GM18505 (cell line): ENCODE measurements around the gene MFAP3.
"Not testable (repeated sequence)": the region's sequence is repeated elsewhere in the genome, so short reads cannot be mapped to it uniquely, and the experiment has no call there.

Source experiments
- ATAC-seq: cut with Tn5 transposase; IDR thresholded peaks from one replicate; pipeline ENCODE4 v1.9.1; 2021; ENCODE audit not compliant: unreplicated experiment
- POLR2A ChIP-seq: IDR thresholded peaks from 4 replicates; pipeline ENCODE4 v1.6.1; 2011; ENCODE audit warnings: borderline replicate concordance; ENCODE audit not compliant: insufficient read depth, insufficient read length; ENCODE audit errors: extremely low read depth

MFAP3 gene

DNA sequence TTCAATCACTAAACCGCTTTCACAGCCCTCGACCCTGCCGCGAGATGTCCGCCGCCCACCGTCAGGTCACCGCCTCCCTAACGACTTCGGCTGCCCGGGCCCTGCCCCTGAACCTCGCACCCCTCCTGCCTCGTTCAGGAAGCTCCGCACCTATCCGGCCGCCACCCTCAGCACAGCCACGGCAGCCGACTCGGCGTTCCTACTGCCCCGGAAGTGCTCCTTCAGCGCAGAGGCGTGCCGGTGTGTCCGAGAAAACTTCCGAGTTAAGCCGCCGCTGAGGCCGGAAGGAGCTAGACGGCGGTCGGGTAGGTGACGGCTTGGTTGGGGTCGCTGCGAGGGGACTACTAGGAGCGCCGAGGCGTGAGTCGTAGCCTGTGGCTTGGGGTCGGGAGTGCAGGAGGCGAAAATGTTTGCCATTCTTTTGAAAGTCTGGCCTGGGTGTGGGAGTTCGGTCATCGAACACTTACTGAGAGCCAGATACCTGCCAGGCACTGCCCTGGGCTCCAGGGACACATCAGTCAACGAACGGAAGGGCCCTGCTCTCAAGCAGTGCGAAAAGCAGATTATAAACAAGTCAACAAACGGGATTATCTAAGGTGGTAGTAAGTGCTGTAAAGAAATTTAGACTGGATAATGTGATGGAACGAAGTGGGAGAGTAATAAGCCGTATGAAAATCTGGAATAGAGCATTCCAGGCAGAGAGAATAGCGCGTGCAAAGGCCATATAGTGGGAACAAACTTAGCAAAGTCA is at the start of gene MFAP3, which contains the start of gene FAM114A2:
MFAP3 (plus strand) TSS at position 261 of the 751 bp plus-strand sequence. CDS start 10,756 bp downstream, outside the sequence.
FAM114A2 (minus strand) TSS at position 204 of the 751 bp plus-strand sequence. CDS start 3,957 bp downstream, outside the sequence.
- peak; percentile 94 for TF ChIP-seq POLR2A
- peak; percentile 97 for ATAC-seq

DNA sequence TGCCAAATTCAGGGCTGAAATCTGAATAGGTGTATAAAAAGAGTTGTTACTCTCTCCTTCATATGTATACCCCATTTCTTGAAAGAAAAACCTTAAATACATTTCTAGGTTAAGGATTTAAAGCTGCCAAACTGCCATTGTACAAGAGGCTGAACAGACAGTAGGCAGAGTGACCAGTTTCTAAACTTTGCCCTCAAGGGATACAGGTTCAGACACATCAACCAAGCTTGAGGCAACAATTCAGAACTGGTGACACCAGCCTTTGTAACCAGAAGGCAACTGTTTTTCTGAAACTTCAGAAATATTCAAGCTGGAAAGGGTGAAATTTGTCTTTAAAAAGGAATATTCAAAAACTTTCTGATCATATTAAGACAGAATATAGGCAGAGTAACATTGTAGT is 47.6 kb upstream of the MFAP3 start:
- TF ChIP-seq POLR2A: no peak
- ATAC-seq: no peak

DNA sequence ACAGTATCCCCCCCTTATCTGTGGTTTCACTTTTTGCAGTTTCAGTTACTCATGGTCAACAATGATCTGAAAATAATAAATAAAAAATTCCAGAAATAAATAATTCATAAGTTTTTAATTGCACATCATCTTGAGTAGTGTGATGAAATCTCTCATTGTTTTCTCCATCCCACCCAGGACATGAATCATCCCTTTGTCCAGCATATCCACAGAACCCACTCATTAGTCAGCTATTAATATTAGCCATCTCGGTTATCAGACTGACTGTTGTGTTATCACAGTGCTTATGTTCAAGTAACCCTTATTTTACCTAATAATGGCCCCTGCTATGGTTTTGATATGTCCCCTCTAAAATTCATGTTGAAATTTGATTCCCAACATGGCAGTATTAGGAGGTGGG is 40.8 kb upstream of the MFAP3 start:
- ATAC-seq: no peak
- no peak for TF ChIP-seq POLR2A

DNA sequence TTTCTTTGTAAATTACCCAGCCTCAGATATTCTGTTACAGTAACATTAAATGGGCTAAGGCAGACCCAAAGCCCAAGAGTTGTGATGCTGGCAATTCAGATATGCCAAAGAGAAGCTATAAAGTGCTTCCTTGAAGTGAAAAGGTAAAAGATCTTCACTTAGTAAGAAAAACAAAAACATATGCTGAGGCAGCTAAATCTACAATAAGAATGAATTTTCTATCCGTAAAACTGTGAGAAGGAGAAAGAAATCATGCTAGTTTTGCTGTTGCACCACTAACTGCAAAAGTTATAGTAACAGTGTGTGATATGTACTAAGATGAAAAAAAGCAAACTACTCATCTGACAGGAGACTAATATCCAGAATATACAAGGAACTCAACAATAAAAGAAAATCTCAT is 40.0 kb upstream of the MFAP3 start:
- no peak for TF ChIP-seq POLR2A
- no peak for ATAC-seq

DNA sequence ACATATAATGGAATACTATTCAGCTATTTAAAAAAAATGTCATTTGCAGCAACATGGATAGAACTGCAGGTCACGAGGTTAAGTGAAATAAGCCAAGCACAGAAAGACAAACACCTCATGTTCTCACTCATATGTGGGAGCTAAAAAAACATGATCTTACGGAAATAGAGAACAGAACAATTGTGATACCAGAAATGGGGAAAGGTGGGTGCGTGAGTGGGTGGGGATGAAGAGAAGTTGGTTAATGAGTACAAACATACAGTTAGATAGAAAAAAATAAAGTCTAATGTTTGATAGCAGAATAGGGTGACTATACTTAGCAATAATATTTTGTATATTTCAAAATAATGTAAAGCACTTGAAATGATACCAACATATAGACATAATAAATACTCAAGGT is 38.8 kb upstream of the MFAP3 start:
- no peak for ATAC-seq
- TF ChIP-seq POLR2A: no peak

DNA sequence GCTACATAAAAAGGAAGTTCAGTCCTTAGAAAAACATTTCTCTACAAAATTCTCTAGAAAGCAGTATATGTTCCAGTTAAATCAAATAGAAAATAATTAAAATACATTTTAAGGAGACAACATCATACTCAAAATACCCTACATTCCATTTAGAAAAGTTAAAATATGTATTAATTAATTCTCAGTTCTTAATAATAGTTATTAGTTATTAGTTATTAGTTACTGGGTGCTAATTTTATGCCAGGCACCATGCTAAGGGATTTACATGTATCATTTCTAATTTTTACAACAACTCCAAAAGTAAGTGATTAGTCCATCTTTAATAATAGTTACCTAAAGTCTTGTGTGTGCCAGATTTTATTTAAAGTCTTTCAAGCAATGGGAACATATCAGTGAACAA is 38.1 kb upstream of the MFAP3 start:
- TF ChIP-seq POLR2A: no peak
- no peak for ATAC-seq

DNA sequence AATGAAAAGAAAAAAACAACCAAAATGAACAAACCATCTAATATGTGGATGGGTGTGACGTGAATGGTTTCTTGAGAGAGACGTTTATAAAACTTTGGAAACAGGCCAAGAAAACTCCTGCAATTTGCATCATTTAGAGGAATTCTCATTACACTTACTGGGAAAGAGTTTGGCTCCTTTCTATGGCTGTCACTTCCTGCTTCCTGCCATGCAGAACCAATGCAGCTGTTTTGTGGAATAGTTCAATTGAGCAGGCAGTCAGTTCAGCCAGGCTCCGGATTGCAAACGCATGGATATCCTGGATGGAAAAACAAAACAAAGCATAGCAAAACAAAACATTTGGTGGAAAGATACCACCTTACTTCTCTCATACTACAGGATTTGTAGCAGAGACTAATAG is 36.7 kb upstream of the MFAP3 start:
- no peak for ATAC-seq
- TF ChIP-seq POLR2A: no peak

DNA sequence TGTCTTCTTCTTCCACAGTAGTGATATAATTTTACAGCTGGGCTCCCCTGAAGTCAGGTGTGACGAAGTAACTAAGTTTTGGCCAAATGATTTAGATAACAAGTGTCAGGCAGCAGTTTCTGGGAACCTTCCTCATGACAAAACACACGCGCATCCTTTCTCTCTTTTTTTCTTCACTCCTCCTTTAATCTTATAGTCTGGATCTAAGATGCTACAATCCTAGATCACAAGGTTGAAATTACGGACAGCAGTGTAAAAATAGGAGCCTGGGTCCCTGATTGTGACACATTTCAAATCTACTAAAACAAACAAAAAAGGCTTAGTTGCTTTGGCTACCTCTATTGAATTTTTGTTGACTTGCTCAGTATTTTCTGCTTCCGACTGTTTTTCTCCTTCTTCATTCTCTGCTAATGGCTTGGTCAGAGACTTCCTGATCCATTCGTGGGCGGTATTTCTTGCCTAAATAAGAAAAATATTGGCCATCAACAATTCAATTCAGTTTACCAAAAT is 36.2 kb upstream of the MFAP3 start:
- TF ChIP-seq POLR2A: no peak

DNA sequence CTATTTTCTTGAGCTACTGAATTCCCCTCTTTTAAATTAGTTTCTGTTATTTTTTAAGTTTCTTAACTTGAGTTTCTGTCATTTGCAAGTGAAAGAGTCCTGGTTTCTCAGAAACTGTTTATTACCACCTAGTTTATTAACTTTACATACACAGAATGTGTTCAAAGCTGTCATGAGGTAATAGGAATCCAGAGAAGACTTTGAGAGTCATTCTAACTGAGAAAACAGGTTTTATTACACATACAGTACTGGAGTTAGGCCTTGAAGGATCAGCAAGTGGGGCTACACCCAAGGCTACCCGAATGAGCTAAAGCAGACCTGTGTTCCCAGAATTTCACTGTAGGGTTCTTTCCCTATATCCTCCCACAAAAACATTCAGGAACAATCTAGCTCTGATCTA is 33.1 kb upstream of the MFAP3 start:
- ATAC-seq: no peak
- no peak for TF ChIP-seq POLR2A

More for the DNA sequence above, 36.2 kb upstream of the MFAP3 start:
- ATAC-seq: no peak

DNA sequence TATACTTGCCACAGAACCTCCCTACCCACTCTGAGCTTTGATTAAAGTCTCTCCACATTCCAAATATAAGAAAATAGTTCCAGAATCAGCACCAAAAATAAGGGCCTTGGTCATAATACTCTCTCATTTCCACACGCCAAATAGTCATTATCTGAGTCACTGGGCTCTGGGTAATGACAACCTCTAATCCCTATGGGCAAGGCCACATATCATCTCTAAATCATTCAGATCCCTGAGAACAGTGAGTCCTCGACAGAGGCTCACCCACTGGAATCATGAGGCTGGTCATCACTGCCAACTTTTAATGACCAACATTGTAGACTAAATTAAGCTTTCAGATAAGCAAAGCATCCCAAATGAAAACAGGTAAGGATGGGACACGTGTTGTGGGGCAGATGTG is 28.1 kb upstream of the MFAP3 start:
- no peak for TF ChIP-seq POLR2A
- ATAC-seq: no peak

DNA sequence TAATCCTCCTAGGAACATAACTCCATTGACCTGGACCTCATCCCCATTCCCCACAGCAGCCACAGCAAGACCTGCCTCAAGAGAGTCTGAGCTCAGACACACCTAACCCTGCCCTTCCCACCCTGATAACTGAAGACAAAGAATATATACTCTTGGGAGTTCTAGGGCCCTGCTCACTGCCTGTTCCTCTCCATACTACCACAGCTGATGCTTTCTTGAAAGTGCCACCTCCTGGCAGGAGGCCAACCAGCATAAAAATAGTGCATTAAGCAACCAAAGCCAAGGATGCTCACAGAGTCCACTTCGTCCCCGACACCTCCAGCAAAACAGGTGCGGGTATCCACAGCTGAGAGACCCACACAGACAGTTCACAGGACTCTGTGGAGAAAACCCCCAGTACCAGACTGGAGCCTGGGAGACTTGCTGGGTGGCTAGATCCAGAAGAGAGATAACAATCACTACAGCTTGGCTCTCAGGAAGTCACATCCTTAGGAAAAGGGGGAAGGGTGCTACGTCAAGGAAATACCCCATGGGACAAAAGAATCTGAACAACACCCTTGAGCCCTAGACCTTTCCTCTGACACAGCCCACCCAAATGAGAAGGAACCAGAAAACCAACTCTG is 23.6 kb upstream of the MFAP3 start:
- no peak for ATAC-seq
- TF ChIP-seq POLR2A: no peak

DNA sequence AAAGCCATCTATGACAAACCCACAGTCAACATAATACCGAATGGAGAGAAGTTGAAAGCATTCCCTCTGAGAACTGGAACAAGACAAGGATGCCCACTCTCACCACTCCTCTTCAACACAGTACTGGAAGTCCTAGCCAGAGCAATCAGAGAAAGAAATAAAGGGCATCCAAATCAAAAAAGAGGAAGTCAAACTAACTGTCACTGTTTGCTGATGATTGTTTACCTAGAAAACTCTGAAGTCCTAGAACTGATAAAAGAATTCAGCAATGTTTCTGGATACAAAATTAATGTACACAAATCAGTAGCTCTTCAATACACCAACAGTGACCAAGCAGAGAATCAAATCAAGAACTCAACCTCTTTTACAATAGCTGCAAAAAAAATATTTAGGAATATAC is 19.8 kb upstream of the MFAP3 start:
- ATAC-seq: not testable (repeated sequence)

DNA sequence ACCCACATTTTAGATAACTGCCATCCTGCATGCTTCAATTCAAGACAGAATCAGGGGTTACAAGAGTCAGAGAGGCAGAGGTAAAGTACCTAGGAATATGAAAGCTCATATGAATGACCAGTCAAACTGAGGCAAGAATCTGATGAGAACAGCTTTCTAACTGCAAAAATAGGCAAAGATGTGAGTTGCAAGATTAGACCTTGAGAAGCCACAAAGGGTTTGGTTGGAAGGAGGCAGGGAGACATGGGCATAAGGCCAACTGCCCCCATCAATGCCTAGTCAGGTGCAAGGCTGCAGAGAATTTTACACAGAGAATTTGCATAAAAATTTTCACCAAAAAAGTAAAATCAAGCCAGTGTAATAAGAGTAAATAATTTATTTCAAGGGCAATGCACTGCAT is 12.8 kb upstream of the MFAP3 start:
- ATAC-seq: no peak
- no peak for TF ChIP-seq POLR2A

DNA sequence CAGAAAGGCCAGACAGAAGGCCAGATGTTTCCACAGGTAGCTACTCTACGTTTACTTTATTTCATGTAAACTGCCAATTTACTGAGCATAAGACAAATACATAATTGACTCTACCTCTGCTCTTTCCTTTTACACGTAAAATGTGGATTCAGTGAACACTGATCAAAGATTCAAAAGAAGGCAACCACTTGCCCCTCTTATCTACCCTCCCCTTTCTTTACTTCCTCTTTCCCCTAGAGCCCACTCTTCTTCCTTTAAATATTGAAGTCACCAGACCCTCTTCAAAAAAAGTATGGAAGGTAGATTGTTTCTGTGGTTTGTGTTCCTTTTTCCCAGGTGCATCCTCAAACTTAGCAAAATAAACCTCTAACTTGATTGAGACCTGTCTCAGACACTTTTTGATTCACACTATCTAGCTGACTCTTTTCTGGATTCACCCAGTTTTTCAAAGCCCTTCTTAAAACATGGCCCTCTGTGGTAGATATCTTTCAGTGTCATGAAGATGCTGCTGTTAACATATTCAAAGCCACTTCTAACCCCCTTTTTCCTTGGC is 6.8 kb upstream of the MFAP3 start:
- no peak for TF ChIP-seq POLR2A

More for the DNA sequence above, 6.8 kb upstream of the MFAP3 start:
- ATAC-seq: no peak
